GM20000 (cell line): ENCODE results near the gene ADSL.
"Not testable (repeated sequence)": the region's sequence is repeated elsewhere in the genome, so short reads cannot be mapped to it uniquely, and the experiment has no call there.

ENCODE experiments used
- DNase-seq: peaks from one replicate; pipeline ENCODE4 v3.0.0; 2012; ENCODE audit warnings: low spot score
- CTCF ChIP-seq: IDR thresholded peaks from 2 replicates; pipeline ENCODE4 v1.5.1; 2012; ENCODE audit warnings: mild to moderate bottlenecking, control low read depth; ENCODE audit errors: extremely low read depth, missing control alignments

The ADSL gene

GRCh38 chr22:40310081-40310767 lies 36.1 kb upstream of the ADSL start:
- DNase-seq: no peak
- no peak for TF ChIP-seq CTCF

- no peak for TF ChIP-seq CTCF
- DNase-seq: no peak
These were observed 35.6 kb upstream of the ADSL start for GRCh38 chr22:40310768-40311120.

- not testable (repeated sequence) for DNase-seq
These were observed 34.7 kb upstream of the ADSL start for GRCh38 chr22:40311646-40312045.

GRCh38 chr22:40312050-40312449 lies 34.2 kb upstream of the ADSL start:
- DNase-seq: no peak
- no peak for TF ChIP-seq CTCF

GRCh38 chr22:40313007-40313406 lies 33.3 kb upstream of the ADSL start:
- no peak for TF ChIP-seq CTCF
- no peak for DNase-seq

- TF ChIP-seq CTCF: no peak
- DNase-seq: no peak
These were observed 32.3 kb upstream of the ADSL start for GRCh38 chr22:40314041-40314440.

GRCh38 chr22:40320687-40321086 lies 25.6 kb upstream of the ADSL start:
- no peak for TF ChIP-seq CTCF
- DNase-seq: no peak

- no peak for TF ChIP-seq CTCF
These were observed 24.3 kb upstream of the ADSL start for GRCh38 chr22:40322021-40322420.

More at GRCh38 chr22:40322021-40322420, 24.3 kb upstream of the ADSL start:
- DNase-seq: no peak
